ENCODE results near the gene KLHL25.

KLHL25 gene

DNA sequence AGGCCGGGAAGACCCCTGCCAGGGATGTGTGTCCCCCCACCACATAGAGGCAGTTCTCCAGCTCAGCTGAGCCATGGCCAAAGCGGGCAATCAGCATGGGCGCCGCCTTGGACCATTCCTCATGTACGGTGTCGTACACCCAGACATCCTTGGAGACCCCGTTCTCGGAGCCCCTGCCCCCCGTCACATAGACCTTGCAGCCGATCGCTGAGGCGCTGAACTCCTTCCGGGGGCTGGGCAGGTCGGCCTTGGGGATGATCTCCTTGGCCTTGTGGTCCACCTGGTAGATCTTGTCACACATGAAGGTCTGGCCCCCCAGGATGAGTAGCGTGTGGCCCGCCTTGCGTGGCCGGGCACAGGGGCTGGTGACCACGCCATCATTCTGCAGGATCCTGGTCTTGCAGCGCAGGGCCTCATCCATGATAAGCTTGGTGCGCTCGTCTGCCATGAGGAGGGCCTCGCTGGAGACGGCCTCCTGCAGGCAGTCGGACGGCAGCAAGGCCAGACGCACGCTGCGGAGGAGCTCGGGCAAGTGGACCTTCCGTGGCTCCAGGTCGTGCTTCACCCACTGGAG lies 26.0 kb downstream of the KLHL25 start:
- no peak for DNase-seq

GRCh38 chr15:85767785-85768529 lies 26.8 kb downstream of the KLHL25 start:
- DNase-seq = no peak
- no peaks in the 10 kb centered on the region for H3K9me3 ChIP-seq (ENCODE audit: control insufficient read depth, low read length)
- H3K4me1 ChIP-seq (ENCODE audit: control insufficient read depth, insufficient read depth, low read length, poor library complexity, severe bottlenecking) = no peaks in the 10 kb centered on the region
- no peak overlapping the region for H3K4me3 ChIP-seq (ENCODE audit: insufficient read depth, low read depth, low read length, poor library complexity, severe bottlenecking)
- H3K27ac ChIP-seq (ENCODE audit: insufficient read depth, low read length, poor library complexity, severe bottlenecking) = no peak overlapping the region
- H3K27me3 ChIP-seq (replicated peaks; ENCODE audit: control insufficient read depth, insufficient read depth, low read length, poor library complexity, severe bottlenecking) = no peaks in the 10 kb centered on the region
- H3K36me3 ChIP-seq (ENCODE audit: control insufficient read depth, insufficient read depth, low read length) = no peaks in the 10 kb centered on the region

More for the DNA sequence above, 26.0 kb downstream of the KLHL25 start:
- H3K4me3 ChIP-seq (ENCODE audit: insufficient read depth, low read depth, low read length, poor library complexity, severe bottlenecking) = no peak overlapping the region
- H3K27me3 ChIP-seq (replicated peaks; ENCODE audit: control insufficient read depth, insufficient read depth, low read length, poor library complexity, severe bottlenecking) = no peaks in the 10 kb centered on the region
- no peaks in the 10 kb centered on the region for H3K4me1 ChIP-seq (ENCODE audit: control insufficient read depth, insufficient read depth, low read length, poor library complexity, severe bottlenecking)
- H3K9me3 ChIP-seq (ENCODE audit: control insufficient read depth, low read length) = no peaks in the 10 kb centered on the region
- H3K36me3 ChIP-seq (ENCODE audit: control insufficient read depth, insufficient read depth, low read length) = no peaks in the 10 kb centered on the region
- H3K27ac ChIP-seq (ENCODE audit: insufficient read depth, low read length, poor library complexity, severe bottlenecking) = no peak overlapping the region

- DNase-seq = no peak
- Histone ChIP-seq H3K4me1 (ENCODE audit: control insufficient read depth, insufficient read depth, low read length, poor library complexity, severe bottlenecking) (no peaks in the 10 kb centered on the region), H3K27me3 (replicated peaks; ENCODE audit: control insufficient read depth, insufficient read depth, low read length, poor library complexity, severe bottlenecking) (no peaks in the 10 kb centered on the region), H3K36me3 (ENCODE audit: control insufficient read depth, insufficient read depth, low read length) (peaks cover 4% of the 10 kb centered on the region), H3K9me3 (ENCODE audit: control insufficient read depth, low read length) (no peaks in the 10 kb centered on the region), H3K4me3 (ENCODE audit: insufficient read depth, low read depth, low read length, poor library complexity, severe bottlenecking) (no peak overlapping the region), H3K27ac (ENCODE audit: insufficient read depth, low read length, poor library complexity, severe bottlenecking) (no peak overlapping the region)
Measured at GRCh38 chr15:85766001-85766831, 28.5 kb downstream of the KLHL25 start.

DNA sequence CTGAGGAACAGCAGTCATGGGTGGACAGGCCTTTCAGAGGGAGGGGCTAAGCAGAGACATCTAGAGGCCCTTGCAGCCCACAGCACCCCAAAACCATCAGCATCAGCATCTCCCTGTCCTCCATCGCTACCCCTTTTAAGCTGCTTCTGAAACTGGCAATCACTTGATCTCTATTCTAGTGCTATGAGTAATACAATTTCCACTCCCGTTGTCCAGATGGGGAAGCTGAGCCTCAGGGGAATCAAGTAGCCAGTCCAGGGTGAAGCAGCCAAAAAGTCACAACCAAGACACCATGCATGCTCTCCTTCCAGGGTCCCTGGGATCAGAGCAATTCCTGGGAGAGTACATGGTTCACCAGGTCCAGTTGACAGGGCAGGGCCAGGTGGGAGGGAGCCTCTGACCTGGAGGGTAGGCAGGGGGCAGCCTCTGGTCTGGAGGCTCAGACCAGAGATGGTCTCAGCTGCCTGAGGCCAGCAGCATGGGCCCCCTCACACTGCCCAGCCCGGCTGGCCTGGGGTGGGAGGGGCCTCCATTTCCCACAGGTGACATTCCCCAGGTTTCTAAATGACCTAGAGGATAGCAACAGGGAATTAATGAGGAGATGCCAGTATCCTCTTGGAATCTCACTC lies 30.0 kb downstream of the KLHL25 start:
- no peak overlapping the region for H3K27ac ChIP-seq (ENCODE audit: insufficient read depth, low read length, poor library complexity, severe bottlenecking)
- H3K27me3 ChIP-seq (replicated peaks; ENCODE audit: control insufficient read depth, insufficient read depth, low read length, poor library complexity, severe bottlenecking) = no peaks in the 10 kb centered on the region
- H3K4me1 ChIP-seq (ENCODE audit: control insufficient read depth, insufficient read depth, low read length, poor library complexity, severe bottlenecking) = no peaks in the 10 kb centered on the region
- H3K4me3 ChIP-seq (ENCODE audit: insufficient read depth, low read depth, low read length, poor library complexity, severe bottlenecking) = no peak overlapping the region
- peaks cover 11% of the 10 kb centered on the region for H3K36me3 ChIP-seq (ENCODE audit: control insufficient read depth, insufficient read depth, low read length)
- no peak for DNase-seq
- no peaks in the 10 kb centered on the region for H3K9me3 ChIP-seq (ENCODE audit: control insufficient read depth, low read length)

- Histone ChIP-seq H3K9me3 (ENCODE audit: control insufficient read depth, low read length) (no peaks in the 10 kb centered on the region), H3K27ac (ENCODE audit: insufficient read depth, low read length, poor library complexity, severe bottlenecking) (no peak overlapping the region), H3K27me3 (replicated peaks; ENCODE audit: control insufficient read depth, insufficient read depth, low read length, poor library complexity, severe bottlenecking) (no peaks in the 10 kb centered on the region), H3K4me1 (ENCODE audit: control insufficient read depth, insufficient read depth, low read length, poor library complexity, severe bottlenecking) (no peaks in the 10 kb centered on the region), H3K36me3 (ENCODE audit: control insufficient read depth, insufficient read depth, low read length) (peaks cover 13% of the 10 kb centered on the region), H3K4me3 (ENCODE audit: insufficient read depth, low read depth, low read length, poor library complexity, severe bottlenecking) (no peak overlapping the region)
- DNase-seq = no peak
Measured at GRCh38 chr15:85763673-85764633, 30.8 kb downstream of the KLHL25 start.

DNA sequence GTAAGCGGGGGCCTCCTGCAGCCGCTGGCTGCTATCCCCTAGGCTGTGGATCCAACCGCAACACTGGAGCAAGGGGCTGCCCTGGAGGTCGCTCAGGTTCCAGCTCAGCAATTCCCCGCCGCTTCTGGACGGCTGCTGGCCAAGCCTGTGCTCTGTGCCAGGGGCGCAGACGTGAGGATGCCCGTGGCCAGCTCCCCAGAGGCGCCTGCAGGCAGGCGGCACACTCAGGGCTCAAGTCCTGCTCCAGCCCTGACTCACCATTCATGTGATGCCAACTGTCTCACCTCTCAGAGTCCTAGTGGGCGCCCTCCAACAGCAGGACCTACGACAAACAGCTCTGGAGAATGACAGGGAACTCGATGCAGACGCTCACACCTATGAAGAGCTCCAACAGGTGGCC lies 31.6 kb downstream of the KLHL25 start:
- no peak for DNase-seq
- H3K4me3 ChIP-seq (ENCODE audit: insufficient read depth, low read depth, low read length, poor library complexity, severe bottlenecking) = no peak overlapping the region
- H3K36me3 ChIP-seq (ENCODE audit: control insufficient read depth, insufficient read depth, low read length) = peaks cover 20% of the 10 kb centered on the region
- no peaks in the 10 kb centered on the region for H3K27me3 ChIP-seq (replicated peaks; ENCODE audit: control insufficient read depth, insufficient read depth, low read length, poor library complexity, severe bottlenecking)
- no peak overlapping the region for H3K27ac ChIP-seq (ENCODE audit: insufficient read depth, low read length, poor library complexity, severe bottlenecking)
- no peaks in the 10 kb centered on the region for H3K9me3 ChIP-seq (ENCODE audit: control insufficient read depth, low read length)
- no peaks in the 10 kb centered on the region for H3K4me1 ChIP-seq (ENCODE audit: control insufficient read depth, insufficient read depth, low read length, poor library complexity, severe bottlenecking)

DNA sequence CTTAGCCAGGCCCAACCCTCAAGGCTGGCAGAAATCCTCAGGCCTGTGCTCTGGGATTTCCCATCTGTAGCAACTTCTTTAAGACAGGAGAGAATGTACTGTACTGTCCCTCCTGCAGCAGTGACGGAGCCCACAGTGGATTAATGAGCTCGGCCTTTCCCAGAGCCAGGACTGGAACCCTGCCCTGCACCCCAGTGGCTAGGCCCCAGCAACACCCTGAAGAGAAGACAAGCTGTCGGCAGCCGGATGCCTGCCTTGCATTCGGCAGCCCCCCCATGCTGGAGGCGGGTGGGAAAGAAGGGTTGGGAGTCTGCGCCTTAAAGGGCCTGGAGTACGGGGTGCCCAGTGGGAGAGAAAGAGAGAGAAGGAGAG lies 32.0 kb downstream of the KLHL25 start:
- H3K9me3 ChIP-seq (ENCODE audit: control insufficient read depth, low read length) = no peaks in the 10 kb centered on the region
- H3K4me1 ChIP-seq (ENCODE audit: control insufficient read depth, insufficient read depth, low read length, poor library complexity, severe bottlenecking) = no peaks in the 10 kb centered on the region
- no peaks in the 10 kb centered on the region for H3K27me3 ChIP-seq (replicated peaks; ENCODE audit: control insufficient read depth, insufficient read depth, low read length, poor library complexity, severe bottlenecking)
- peaks cover 20% of the 10 kb centered on the region for H3K36me3 ChIP-seq (ENCODE audit: control insufficient read depth, insufficient read depth, low read length)
- H3K4me3 ChIP-seq (ENCODE audit: insufficient read depth, low read depth, low read length, poor library complexity, severe bottlenecking) = no peak overlapping the region
- DNase-seq = no peak
- H3K27ac ChIP-seq (ENCODE audit: insufficient read depth, low read length, poor library complexity, severe bottlenecking) = no peak overlapping the region

DNA sequence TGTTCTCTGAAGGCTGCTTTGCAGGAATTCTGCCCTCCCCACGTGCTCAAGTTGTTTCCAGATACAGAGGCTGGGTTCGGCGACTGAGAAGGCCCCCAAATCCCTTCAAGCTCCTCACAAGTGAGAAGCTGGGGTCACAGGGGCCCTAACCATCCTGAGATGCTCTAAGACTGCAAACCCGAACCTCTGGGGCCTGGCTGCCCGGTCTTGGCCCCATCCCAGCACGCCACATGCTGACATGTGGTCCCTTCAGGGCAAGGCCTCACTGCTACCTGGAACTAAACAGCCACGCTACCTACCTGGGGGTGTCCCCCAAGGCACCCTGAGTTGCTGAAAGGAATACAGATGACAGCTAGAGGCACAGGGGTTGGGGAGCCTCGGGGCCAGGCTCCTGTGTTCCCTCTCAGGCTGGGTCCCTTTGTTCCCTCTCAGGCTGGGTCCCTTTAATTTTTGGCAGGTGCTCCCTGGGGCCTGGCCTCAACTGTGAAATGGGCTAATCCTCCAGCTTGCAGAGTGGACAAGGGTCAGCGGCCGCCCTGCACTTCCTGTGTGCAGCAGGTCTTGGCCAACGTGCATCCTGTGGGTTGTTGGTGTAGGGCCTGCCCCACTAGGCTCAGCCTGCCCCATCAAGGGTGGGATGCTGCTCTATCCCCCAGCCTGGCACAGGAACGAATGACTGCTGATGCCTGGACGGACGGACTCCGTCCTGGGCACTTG lies 32.5 kb downstream of the KLHL25 start:
- Histone ChIP-seq H3K27ac (ENCODE audit: insufficient read depth, low read length, poor library complexity, severe bottlenecking) (no peak overlapping the region), H3K36me3 (ENCODE audit: control insufficient read depth, insufficient read depth, low read length) (peaks cover 20% of the 10 kb centered on the region), H3K9me3 (ENCODE audit: control insufficient read depth, low read length) (no peaks in the 10 kb centered on the region), H3K4me3 (ENCODE audit: insufficient read depth, low read depth, low read length, poor library complexity, severe bottlenecking) (no peak overlapping the region), H3K4me1 (ENCODE audit: control insufficient read depth, insufficient read depth, low read length, poor library complexity, severe bottlenecking) (no peaks in the 10 kb centered on the region), H3K27me3 (replicated peaks; ENCODE audit: control insufficient read depth, insufficient read depth, low read length, poor library complexity, severe bottlenecking) (no peaks in the 10 kb centered on the region)
- DNase-seq = no peak

DNA sequence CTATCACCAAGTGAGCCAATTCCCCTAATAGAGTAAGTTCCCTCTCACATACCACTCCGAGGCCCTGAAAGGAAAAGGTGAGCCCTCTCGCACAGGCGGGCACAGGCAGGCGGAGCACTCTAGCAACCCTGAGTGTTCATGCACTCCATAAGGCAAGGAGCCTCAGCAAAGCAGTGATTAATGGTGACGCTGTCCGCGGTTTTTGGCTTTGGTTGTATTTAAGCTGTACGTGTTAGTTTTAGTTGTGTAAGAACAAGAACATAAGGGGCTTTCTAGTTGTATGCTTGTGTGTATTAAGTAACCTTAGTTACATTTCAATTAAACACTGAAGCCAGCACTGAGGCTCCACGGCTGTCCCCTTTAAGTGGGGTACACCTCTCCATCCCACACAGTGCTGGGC lies 33.1 kb downstream of the KLHL25 start:
- Histone ChIP-seq H3K4me1 (ENCODE audit: control insufficient read depth, insufficient read depth, low read length, poor library complexity, severe bottlenecking) (no peaks in the 10 kb centered on the region), H3K9me3 (ENCODE audit: control insufficient read depth, low read length) (no peaks in the 10 kb centered on the region), H3K36me3 (ENCODE audit: control insufficient read depth, insufficient read depth, low read length) (peaks cover 20% of the 10 kb centered on the region), H3K4me3 (ENCODE audit: insufficient read depth, low read depth, low read length, poor library complexity, severe bottlenecking) (no peak overlapping the region), H3K27ac (ENCODE audit: insufficient read depth, low read length, poor library complexity, severe bottlenecking) (no peak overlapping the region), H3K27me3 (replicated peaks; ENCODE audit: control insufficient read depth, insufficient read depth, low read length, poor library complexity, severe bottlenecking) (no peaks in the 10 kb centered on the region)
- DNase-seq = no peak
